Measurements from ENCODE around the gene CCDC148. TPM values are rescaled to one million over a fixed set of nuclear protein-coding genes. Genes with fewer than 3 reads are reported as not detected.
"Not testable (repeated sequence)": the region's sequence is repeated elsewhere in the genome, so short reads cannot be mapped to it uniquely, and the experiment has no call there.

The CCDC148 gene
- total RNA-seq, 1 donor from 2014 or later: 3.1 TPM

GRCh38 chr2:158482594-158482993 lies 26.0 kb upstream of the CCDC148 start:
- H3K27me3 Mint-ChIP-seq: no peaks in the 10 kb centered on the region
- no peak overlapping the region for H3K27ac Mint-ChIP-seq
- no peak overlapping the region for H3K4me3 Mint-ChIP-seq
- no peak for DNase-seq (ENCODE audit: extremely low spot score, unreplicated experiment)
- H3K4me1 Mint-ChIP-seq (ENCODE audit: unreplicated experiment): peaks cover 21% of the 10 kb centered on the region
- peaks cover 21% of the 10 kb centered on the region for H3K36me3 Mint-ChIP-seq
- peaks cover 4% of the 10 kb centered on the region for H3K9me3 Mint-ChIP-seq
- no peak for TF ChIP-seq CTCF (conservative IDR thresholded peaks at IDR 0.05)

GRCh38 chr2:158481116-158481515 lies 24.6 kb upstream of the CCDC148 start:
- no peak for DNase-seq (ENCODE audit: extremely low spot score, unreplicated experiment)
- H3K27me3 Mint-ChIP-seq: no peaks in the 10 kb centered on the region
- peaks cover 4% of the 10 kb centered on the region for H3K9me3 Mint-ChIP-seq
- peaks cover 26% of the 10 kb centered on the region for H3K36me3 Mint-ChIP-seq
- TF ChIP-seq CTCF (conservative IDR thresholded peaks at IDR 0.05): no peak
- H3K4me3 Mint-ChIP-seq: no peak overlapping the region
- no peak overlapping the region for H3K27ac Mint-ChIP-seq
- peaks cover 15% of the 10 kb centered on the region for H3K4me1 Mint-ChIP-seq (ENCODE audit: unreplicated experiment)

GRCh38 chr2:158478816-158479215 lies 22.3 kb upstream of the CCDC148 start:
- peaks cover 4% of the 10 kb centered on the region for H3K9me3 Mint-ChIP-seq
- no peaks in the 10 kb centered on the region for H3K27me3 Mint-ChIP-seq
- DNase-seq (ENCODE audit: extremely low spot score, unreplicated experiment): no peak
- H3K36me3 Mint-ChIP-seq: peaks cover 24% of the 10 kb centered on the region
- H3K4me1 Mint-ChIP-seq (ENCODE audit: unreplicated experiment): peaks cover 15% of the 10 kb centered on the region
- TF ChIP-seq CTCF (conservative IDR thresholded peaks at IDR 0.05): no peak
- no peak overlapping the region for H3K27ac Mint-ChIP-seq
- H3K4me3 Mint-ChIP-seq: no peak overlapping the region

- H3K9me3 Mint-ChIP-seq: peaks cover 1% of the 10 kb centered on the region
- no peak overlapping the region for H3K27ac Mint-ChIP-seq
- no peak overlapping the region for H3K4me3 Mint-ChIP-seq
- no peak for DNase-seq (ENCODE audit: extremely low spot score, unreplicated experiment)
- no peaks in the 10 kb centered on the region for H3K27me3 Mint-ChIP-seq
- peaks cover 15% of the 10 kb centered on the region for H3K4me1 Mint-ChIP-seq (ENCODE audit: unreplicated experiment)
- TF ChIP-seq CTCF (conservative IDR thresholded peaks at IDR 0.05): no peak
- H3K36me3 Mint-ChIP-seq: peaks cover 23% of the 10 kb centered on the region
Observed at GRCh38 chr2:158478237-158478636, 21.7 kb upstream of the CCDC148 start.

- DNase-seq (ENCODE audit: extremely low spot score, unreplicated experiment): no peak
- no peaks in the 10 kb centered on the region for H3K27me3 Mint-ChIP-seq
- no peaks in the 10 kb centered on the region for H3K9me3 Mint-ChIP-seq
- no peak overlapping the region for H3K27ac Mint-ChIP-seq
- no peak for TF ChIP-seq CTCF (conservative IDR thresholded peaks at IDR 0.05)
- H3K36me3 Mint-ChIP-seq: peaks cover 30% of the 10 kb centered on the region
- H3K4me1 Mint-ChIP-seq (ENCODE audit: unreplicated experiment): peaks cover 15% of the 10 kb centered on the region
- H3K4me3 Mint-ChIP-seq: no peak overlapping the region
Observed at GRCh38 chr2:158477202-158477601, 20.6 kb upstream of the CCDC148 start.

DNA sequence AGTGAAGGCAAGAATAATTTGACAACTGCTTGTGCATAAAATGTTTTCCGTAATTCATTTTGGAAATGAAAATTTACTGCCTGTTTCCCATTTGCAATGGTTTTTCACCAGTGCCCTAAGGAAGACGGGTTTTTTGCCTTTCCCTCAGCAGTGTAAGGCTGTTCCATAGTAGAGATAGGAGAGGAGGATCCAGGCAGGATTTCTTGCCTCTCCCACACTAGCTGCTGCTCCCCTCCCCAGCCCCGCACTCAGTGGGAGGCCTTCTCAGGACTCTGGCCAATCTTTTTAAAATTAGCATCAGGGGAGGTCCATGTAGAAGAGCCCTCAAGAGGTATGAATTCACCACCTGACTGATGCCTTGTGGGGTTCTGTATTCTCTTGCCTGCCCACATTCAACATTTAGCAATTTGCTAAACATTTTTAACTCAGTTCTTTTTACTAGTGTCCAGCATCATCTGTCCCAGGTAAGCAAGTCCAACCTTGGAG lies 18.0 kb upstream of the CCDC148 start:
- not testable (repeated sequence) for H3K27ac Mint-ChIP-seq; H3K4me3 Mint-ChIP-seq; DNase-seq (ENCODE audit: extremely low spot score, unreplicated experiment); H3K27me3 Mint-ChIP-seq; H3K9me3 Mint-ChIP-seq
- peaks cover 37% of the 10 kb centered on the region for H3K36me3 Mint-ChIP-seq
- H3K4me1 Mint-ChIP-seq (ENCODE audit: unreplicated experiment): peaks cover 15% of the 10 kb centered on the region

Measured in type B pancreatic cell (in vitro differentiated cells).